K562 (cell line): ENCODE results near the gene GPR15. TPM values are rescaled to one million over a fixed set of nuclear protein-coding genes. Genes with fewer than 3 reads are reported as not detected.

Experiments used
- CBX8 ChIP-seq: fragments of 200-600 bp; sonication (generic); IDR thresholded peaks from 2 replicates; pipeline ENCODE4 v1.6.1; 2012; ENCODE audit warnings: borderline replicate concordance, mixed run types, low read depth, mild to moderate bottlenecking, moderate library complexity, mixed read lengths, low read length, control low read depth, inconsistent platforms; ENCODE audit not compliant: poor library complexity, severe bottlenecking; ENCODE audit errors: extremely low read depth
- DPF2 ChIP-seq: fragments of 450-650 bp; IDR thresholded peaks from 2 replicates; pipeline ENCODE4 v1.6.1; 2016
- FOXM1 ChIP-seq, 2 experiments: fragments of 450-650 bp in 1 of 2; sonication (generic) in 1 of 2; formaldehyde crosslinking in 1 of 2; IDR thresholded peaks; 2 replicates each; pipeline versions ENCODE4 v1.6.1 to v1.9.0; 2017 to 2022; ENCODE audit warnings: low read depth in 2 of 2, mild to moderate bottlenecking in 2 of 2, missing genetic modification reagents in 1 of 2, moderate library complexity in 1 of 2
- HIVEP1 ChIP-seq: fragments of 250-450 bp; sonication (Bioruptor Pico); IDR thresholded peaks from 2 replicates; pipeline ENCODE4 v1.4.0; 2020; ENCODE audit warnings: mild to moderate bottlenecking
- NBN ChIP-seq: fragments of 450-650 bp; IDR thresholded peaks from 2 replicates; pipeline ENCODE4 v1.6.1; 2016; ENCODE audit warnings: low read depth, mild to moderate bottlenecking
- NR2C2 ChIP-seq, 2 experiments: fragments of 200-800 bp in 1 of 2; sonication (Bioruptor generic) in 1 of 2; sonication (generic) in 1 of 2; formaldehyde crosslinking in 1 of 2; IDR thresholded peaks; 2 replicates each; pipeline versions ENCODE4 v1.6.1 to v1.8.0; 2016 to 2022; ENCODE audit warnings: mild to moderate bottlenecking in 1 of 2, missing compliant biosample characterization in 1 of 2, missing genetic modification characterization in 1 of 2, missing genetic modification reagents in 1 of 2
- PML ChIP-seq: IDR thresholded peaks from 2 replicates; pipeline ENCODE4 v1.6.1; 2012; ENCODE audit warnings: low read length, inconsistent platforms
- RBM17 ChIP-seq: fragments of 200-400 bp; formaldehyde crosslinking; IDR thresholded peaks from 2 replicates; pipeline ENCODE4 v1.6.1; 2017; ENCODE audit warnings: low read depth, mild to moderate bottlenecking, low read length, borderline replicate concordance
- RCOR1 ChIP-seq, 2 experiments: IDR thresholded peaks; 2 replicates each; pipeline ENCODE4 v1.6.1; 2012; ENCODE audit warnings: low read depth in 2 of 2, low read length in 2 of 2, borderline replicate concordance in 1 of 2, improper control_type of control experiment in 1 of 2
- TBL1XR1 ChIP-seq, 2 experiments: IDR thresholded peaks; 2 replicates each; pipeline ENCODE4 v1.6.1; 2012; ENCODE audit warnings: improper control_type of control experiment in 2 of 2, low read length in 2 of 2, mild to moderate bottlenecking in 1 of 2
- ZKSCAN1 ChIP-seq: fragments of 150-350 bp; IDR thresholded peaks from 2 replicates; pipeline ENCODE4 v1.6.1; 2016; ENCODE audit warnings: low read depth, low read length
- ZNF436 ChIP-seq: fragments of 250-450, 450-650 bp; sonication (Bioruptor Pico); formaldehyde crosslinking; IDR thresholded peaks from 2 replicates; pipeline ENCODE4 v1.7.0; 2020; ENCODE audit warnings: mild to moderate bottlenecking
- ZNF766 ChIP-seq: fragments of 200-800 bp; sonication (Bioruptor generic); conservative IDR thresholded peaks from 2 replicates; pipeline ENCODE4 v1.6.1; 2016; ENCODE audit warnings: missing genetic modification characterization, missing compliant biosample characterization
- polyA plus RNA-seq, 8 experiments: library from polyadenylated mRNA; depleted of rRNA in 4 of 8; stranded (reverse) in 5 of 8; unstranded in 3 of 8; fragments of >200 nt; fragmentation: Nextera tagmentation in 2 of 8; fragmentation: Illumina TruSeq in 1 of 8; extraction: Ambion mirVana in 2 of 8; extraction: Trizol in 1 of 8; gene quantifications; 2 replicates each; pipeline versions ENCODE4 v1.2.1 to v1.2.3, GENCODE V29; 2011 to 2014; ENCODE audit warnings: inconsistent platforms in 1 of 8, missing spikeins in 1 of 8
- total RNA-seq, 7 experiments: library from RNA; depleted of rRNA in 6 of 7; stranded (reverse); fragments of >200 nt in 6 of 7; fragmentation: Illumina TruSeq in 2 of 7; extraction: Trizol in 2 of 7; gene quantifications; 2 replicates each; pipeline versions ENCODE4 v1.2.1 to v1.2.3, GENCODE V29; 2011 to 2021; ENCODE audit warnings: low replicate concordance in 1 of 7
- TF ChIP-seq, protein P1 (sequence below), 3 experiments: IDR thresholded peaks in 2 of 3; conservative IDR thresholded peaks in 1 of 3; 2 replicates each; pipeline ENCODE4 v1.5.1; 2011 to 2012; ENCODE audit warnings: low read length in 3 of 3, mild to moderate bottlenecking in 3 of 3, control low read depth in 2 of 3, improper control_type of control experiment in 1 of 3, inconsistent platforms in 1 of 3, low read depth in 1 of 3, mixed read lengths in 1 of 3, moderate library complexity in 1 of 3; ENCODE audit not compliant: insufficient read depth in 2 of 3
- TF ChIP-seq, protein P2 (sequence below), 2 experiments: fragments of 450-650 bp; IDR thresholded peaks; 2 replicates each; pipeline ENCODE4 v1.6.1; 2016; ENCODE audit warnings: mild to moderate bottlenecking in 2 of 2, borderline replicate concordance in 1 of 2, low read depth in 1 of 2, moderate library complexity in 1 of 2

The GPR15 gene
- total and polyA plus RNA-seq, 9 of the 15 experiments (the other 6 are each of a cell fraction or from before 2014, with no cell fraction given), result 0.13 TPM; not detected in 8

DNA sequence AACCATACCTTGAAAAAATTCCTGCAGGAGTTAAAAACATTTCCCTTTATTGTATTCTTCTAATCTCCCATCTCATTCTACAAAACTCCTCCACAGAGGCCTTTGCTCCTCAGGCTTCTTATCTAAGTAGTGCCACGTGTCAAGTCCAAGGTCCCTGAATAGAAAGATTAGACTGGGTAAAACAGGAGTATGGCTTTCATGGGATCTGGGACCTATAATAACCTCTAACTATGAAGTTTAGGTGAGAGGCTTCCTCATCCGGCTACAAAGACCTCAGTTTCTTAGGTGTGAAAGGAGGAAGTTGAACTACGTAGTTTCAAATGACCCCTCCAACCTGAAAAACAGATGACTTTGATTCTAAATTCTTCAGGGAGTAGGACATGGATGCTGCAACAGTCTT, 20.0 kb downstream of the GPR15 start (continued):
- TF ChIP-seq, protein P1, sequence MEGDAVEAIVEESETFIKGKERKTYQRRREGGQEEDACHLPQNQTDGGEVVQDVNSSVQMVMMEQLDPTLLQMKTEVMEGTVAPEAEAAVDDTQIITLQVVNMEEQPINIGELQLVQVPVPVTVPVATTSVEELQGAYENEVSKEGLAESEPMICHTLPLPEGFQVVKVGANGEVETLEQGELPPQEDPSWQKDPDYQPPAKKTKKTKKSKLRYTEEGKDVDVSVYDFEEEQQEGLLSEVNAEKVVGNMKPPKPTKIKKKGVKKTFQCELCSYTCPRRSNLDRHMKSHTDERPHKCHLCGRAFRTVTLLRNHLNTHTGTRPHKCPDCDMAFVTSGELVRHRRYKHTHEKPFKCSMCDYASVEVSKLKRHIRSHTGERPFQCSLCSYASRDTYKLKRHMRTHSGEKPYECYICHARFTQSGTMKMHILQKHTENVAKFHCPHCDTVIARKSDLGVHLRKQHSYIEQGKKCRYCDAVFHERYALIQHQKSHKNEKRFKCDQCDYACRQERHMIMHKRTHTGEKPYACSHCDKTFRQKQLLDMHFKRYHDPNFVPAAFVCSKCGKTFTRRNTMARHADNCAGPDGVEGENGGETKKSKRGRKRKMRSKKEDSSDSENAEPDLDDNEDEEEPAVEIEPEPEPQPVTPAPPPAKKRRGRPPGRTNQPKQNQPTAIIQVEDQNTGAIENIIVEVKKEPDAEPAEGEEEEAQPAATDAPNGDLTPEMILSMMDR (IDR thresholded peaks at IDR 0.05 in 2 of 3, conservative IDR thresholded peaks at IDR 0.05 in 1 of 3; ENCODE audit: insufficient read depth in 2 of 3, low read depth in 1 of 3, low read length in 3 of 3), result no peak
- TF ChIP-seq ZNF436 (no peak), ZKSCAN1 (no peak), TBL1XR1 (IDR thresholded peaks at IDR 0.05; ENCODE audit: low read length in 2 of 2) (peak in 1 of 2 experiments; percentile 64; a peak in 1 of 4 replicates), CBX8 (no peak), PML (peak; percentile 67), NBN (no peak), HIVEP1 (CRISPR knock-in tag) (no peak), FOXM1 (IDR thresholded peaks at IDR 0.05; ENCODE audit: low read depth) (peak; percentile 46; the same call in 1 of the 2 replicates), FOXM1 (CRISPR knock-in tag; IDR thresholded peaks at IDR 0.05; ENCODE audit: low read depth) (no peak), ZNF766 (CRISPR knock-in tag) (no peak), NR2C2 (CRISPR knock-in tag; IDR thresholded peaks at IDR 0.05) (no peak), NR2C2 (tag; IDR thresholded peaks at IDR 0.05) (peak; percentile 36; the same call in 1 of the 2 replicates), RCOR1 (IDR thresholded peaks at IDR 0.05; ENCODE audit: borderline replicate concordance in 1 of 2, low read depth in 2 of 2, low read length in 2 of 2) (peak in 1 of 2 experiments; percentile 68; a peak in 1 of 4 replicates), DPF2 (peak; percentile 69), RBM17 (no peak)
- TF ChIP-seq, protein P2, sequence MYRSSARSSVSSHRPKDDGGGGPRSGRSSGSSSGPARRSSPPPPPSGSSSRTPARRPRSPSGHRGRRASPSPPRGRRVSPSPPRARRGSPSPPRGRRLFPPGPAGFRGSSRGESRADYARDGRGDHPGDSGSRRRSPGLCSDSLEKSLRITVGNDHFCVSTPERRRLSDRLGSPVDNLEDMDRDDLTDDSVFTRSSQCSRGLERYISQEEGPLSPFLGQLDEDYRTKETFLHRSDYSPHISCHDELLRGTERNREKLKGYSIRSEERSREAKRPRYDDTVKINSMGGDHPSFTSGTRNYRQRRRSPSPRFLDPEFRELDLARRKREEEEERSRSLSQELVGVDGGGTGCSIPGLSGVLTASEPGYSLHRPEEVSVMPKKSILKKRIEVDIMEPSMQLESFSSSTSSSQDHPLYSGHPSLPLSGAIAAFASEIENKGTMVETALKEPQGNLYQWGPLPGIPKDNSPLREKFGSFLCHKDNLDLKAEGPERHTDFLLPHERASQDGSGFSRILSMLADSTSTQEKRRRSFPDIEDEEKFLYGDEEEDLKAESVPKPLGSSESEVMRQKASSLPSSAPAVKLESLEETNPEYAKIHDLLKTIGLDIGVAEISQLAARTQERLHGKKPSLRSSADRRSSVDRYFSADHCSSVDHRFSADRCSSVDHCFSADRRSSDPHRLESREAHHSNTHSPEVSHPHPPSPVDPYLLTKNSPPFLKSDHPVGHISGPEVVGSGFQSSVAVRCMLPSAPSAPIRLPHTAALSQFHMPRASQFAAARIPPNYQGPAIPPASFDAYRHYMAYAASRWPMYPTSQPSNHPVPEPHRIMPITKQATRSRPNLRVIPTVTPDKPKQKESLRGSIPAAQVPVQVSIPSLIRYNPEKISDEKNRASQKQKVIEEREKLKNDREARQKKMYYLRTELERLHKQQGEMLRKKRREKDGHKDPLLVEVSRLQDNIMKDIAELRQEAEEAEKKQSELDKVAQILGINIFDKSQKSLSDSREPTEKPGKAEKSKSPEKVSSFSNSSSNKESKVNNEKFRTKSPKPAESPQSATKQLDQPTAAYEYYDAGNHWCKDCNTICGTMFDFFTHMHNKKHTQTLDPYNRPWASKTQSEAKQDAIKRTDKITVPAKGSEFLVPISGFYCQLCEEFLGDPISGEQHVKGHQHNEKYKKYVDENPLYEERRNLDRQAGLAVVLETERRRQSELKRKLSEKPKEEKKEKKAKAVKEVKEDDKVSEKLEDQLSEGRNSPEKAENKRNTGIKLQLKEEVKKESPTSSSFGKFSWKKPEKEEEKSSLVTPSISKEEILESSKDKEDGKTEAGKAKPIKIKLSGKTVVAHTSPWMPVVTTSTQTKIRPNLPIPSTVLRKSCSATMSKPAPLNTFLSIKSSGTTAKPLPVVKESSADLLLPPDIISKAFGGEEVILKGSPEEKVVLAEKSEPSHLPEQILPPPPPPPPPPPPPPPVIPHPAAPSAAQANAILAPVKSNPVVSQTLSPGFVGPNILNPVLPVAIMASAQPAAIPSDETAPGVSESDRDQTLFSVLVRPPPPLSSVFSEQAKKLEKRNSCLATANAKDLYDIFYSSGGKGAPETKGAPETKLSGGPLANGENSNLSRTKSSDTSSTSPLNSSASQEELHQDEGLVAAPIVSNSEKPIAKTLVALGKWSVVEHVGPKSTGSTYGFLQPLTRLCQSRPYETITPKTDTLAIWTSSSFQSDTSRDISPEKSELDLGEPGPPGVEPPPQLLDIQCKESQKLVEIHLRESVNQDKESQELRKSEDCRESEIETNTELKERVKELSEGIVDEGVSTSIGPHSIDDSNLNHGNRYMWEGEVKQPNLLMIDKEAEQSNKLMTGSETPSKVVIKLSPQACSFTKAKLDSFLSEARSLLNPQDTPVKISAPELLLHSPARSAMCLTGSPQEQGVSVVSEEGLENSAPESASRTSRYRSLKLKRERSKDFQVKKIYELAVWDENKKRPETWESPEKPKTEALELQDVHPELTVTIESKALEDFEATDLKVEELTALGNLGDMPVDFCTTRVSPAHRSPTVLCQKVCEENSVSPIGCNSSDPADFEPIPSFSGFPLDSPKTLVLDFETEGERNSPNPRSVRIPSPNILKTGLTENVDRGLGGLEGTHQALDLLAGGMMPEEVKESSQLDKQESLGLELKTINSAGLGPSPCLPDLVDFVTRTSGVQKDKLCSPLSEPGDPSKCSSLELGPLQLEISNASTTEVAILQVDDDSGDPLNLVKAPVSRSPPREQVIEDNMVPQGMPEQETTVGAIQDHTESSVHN (IDR thresholded peaks at IDR 0.05; ENCODE audit: borderline replicate concordance in 1 of 2, low read depth in 1 of 2), result no peak
